GM19463 (cell line): ENCODE data around the gene STX11.

ENCODE experiments used
- ATAC-seq: cut with Tn5 transposase; IDR thresholded peaks from one replicate; pipeline ENCODE4 v1.9.1; 2021; ENCODE audit warnings: mild to moderate bottlenecking, moderate library complexity; ENCODE audit not compliant: unreplicated experiment

STX11 gene

GRCh38 chr6:144211160-144211559 lies 60.8 kb downstream of the STX11 start:
- ATAC-seq = no peak

GRCh38 chr6:144213315-144213714 lies 63.0 kb downstream of the STX11 start:
- no peak for ATAC-seq

GRCh38 chr6:144214029-144214428 lies 63.7 kb downstream of the STX11 start:
- ATAC-seq = no peak

- ATAC-seq = no peak
Observed at GRCh38 chr6:144214622-144215401, 64.5 kb downstream of the STX11 start.

- ATAC-seq = no peak
Observed at GRCh38 chr6:144215402-144215931, 65.2 kb downstream of the STX11 start.

GRCh38 chr6:144215932-144216667 lies 65.8 kb downstream of the STX11 start:
- peak; percentile 89 for ATAC-seq

GRCh38 chr6:144216668-144217218 lies 66.4 kb downstream of the STX11 start:
- ATAC-seq = peak; percentile 36

- no peak for ATAC-seq
Observed at GRCh38 chr6:144217264-144217663, 66.9 kb downstream of the STX11 start.

GRCh38 chr6:144217797-144218196 lies 67.5 kb downstream of the STX11 start:
- ATAC-seq = no peak

GRCh38 chr6:144219056-144219685 lies 68.9 kb downstream of the STX11 start:
- no peak for ATAC-seq

- no peak for ATAC-seq
Observed at GRCh38 chr6:144220031-144220790, 69.9 kb downstream of the STX11 start.

GRCh38 chr6:144223686-144224085 lies 73.4 kb downstream of the STX11 start:
- ATAC-seq = no peak

GRCh38 chr6:144231721-144232120 lies 81.4 kb downstream of the STX11 start:
- ATAC-seq = no peak

- ATAC-seq = no peak
Observed at GRCh38 chr6:144232176-144232831, 82.0 kb downstream of the STX11 start.

- ATAC-seq = no peak
Observed at GRCh38 chr6:144232832-144233230, 82.5 kb downstream of the STX11 start.

GRCh38 chr6:144234399-144234798 lies 84.1 kb downstream of the STX11 start:
- no peak for ATAC-seq

- ATAC-seq = no peak
Observed at GRCh38 chr6:144234935-144235334, 84.6 kb downstream of the STX11 start.
